ENCODE results near the gene CLCN4.

DNA sequence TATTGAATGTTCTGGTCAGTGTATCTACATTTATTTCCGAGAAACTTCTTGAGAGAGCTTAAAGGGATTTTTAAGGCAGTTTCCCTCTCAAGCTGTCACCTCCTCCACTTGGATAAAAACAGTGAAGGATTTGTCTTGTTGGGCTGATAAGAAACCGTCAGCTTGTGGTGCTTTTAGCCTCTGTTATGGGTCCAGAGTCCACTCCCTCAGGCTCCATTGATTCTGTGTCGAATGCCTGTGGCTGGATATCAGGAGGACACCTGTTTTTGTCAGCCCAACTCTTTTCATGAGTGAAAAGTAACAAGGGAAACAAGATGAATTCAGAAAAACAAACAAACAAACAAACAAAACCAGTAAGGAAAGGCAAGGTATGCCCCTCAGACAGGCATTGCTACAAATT lies 12.4 kb downstream of the CLCN4 start:
- TF ChIP-seq, protein P1, sequence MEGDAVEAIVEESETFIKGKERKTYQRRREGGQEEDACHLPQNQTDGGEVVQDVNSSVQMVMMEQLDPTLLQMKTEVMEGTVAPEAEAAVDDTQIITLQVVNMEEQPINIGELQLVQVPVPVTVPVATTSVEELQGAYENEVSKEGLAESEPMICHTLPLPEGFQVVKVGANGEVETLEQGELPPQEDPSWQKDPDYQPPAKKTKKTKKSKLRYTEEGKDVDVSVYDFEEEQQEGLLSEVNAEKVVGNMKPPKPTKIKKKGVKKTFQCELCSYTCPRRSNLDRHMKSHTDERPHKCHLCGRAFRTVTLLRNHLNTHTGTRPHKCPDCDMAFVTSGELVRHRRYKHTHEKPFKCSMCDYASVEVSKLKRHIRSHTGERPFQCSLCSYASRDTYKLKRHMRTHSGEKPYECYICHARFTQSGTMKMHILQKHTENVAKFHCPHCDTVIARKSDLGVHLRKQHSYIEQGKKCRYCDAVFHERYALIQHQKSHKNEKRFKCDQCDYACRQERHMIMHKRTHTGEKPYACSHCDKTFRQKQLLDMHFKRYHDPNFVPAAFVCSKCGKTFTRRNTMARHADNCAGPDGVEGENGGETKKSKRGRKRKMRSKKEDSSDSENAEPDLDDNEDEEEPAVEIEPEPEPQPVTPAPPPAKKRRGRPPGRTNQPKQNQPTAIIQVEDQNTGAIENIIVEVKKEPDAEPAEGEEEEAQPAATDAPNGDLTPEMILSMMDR (IDR thresholded peaks at IDR 0.05): no peak
- no peak for TF ChIP-seq POLR2A (IDR thresholded peaks at IDR 0.05)

Measured in adrenal gland (tissue), 5 donors.